ENCODE measurements around the gene GRIK3.

GRCh38 chr1:36881068-36881405 is 153.3 kb downstream of the GRIK3 start:
- TF ChIP-seq CTCF (conservative IDR thresholded peaks at IDR 0.05; ENCODE audit: low read length) (no peak), EZH2phosphoT487 (IDR thresholded peaks at IDR 0.05; ENCODE audit: borderline replicate concordance, low read depth, low read length) (no peak)

Data from OCI-LY7 (cell line).